Breast epithelium (tissue), 4 donors: ENCODE measurements around the gene CNR2. TPM values are rescaled to one million over a fixed set of nuclear protein-coding genes. Genes with fewer than 3 reads are reported as not detected.

ENCODE experiments used
- DNase-seq, 2 donors: peaks; one replicate each; pipeline ENCODE4 v3.0.0-alpha.2; 2019; ENCODE audit warnings: low spot score in 2 of 2
- H3K27ac ChIP-seq, 2 donors: fragments of 200-600 bp; sonication (generic) in 1 of 2; one replicate each; pipeline ENCODE4 v1.5.1; 2016 to 2019; ENCODE audit warnings: mild to moderate bottlenecking in 1 of 2
- H3K27me3 ChIP-seq, 2 donors: fragments of 200-600 bp; sonication (generic) in 1 of 2; one replicate each; pipeline versions ENCODE4 v1.5.1 to v1.6.0; 2017 to 2019; ENCODE audit warnings: control low read depth in 1 of 2, mild to moderate bottlenecking in 1 of 2
- H3K36me3 ChIP-seq: fragments of 200-600 bp; one replicate; pipeline ENCODE4 v1.5.1; 2019
- H3K4me1 ChIP-seq, 2 donors: fragments of 200-600 bp; sonication (generic); one replicate each; pipeline ENCODE4 v1.5.1; 2016 to 2019; ENCODE audit warnings: control low read depth in 1 of 2
- H3K4me3 ChIP-seq, 3 donors: fragments of 200-600 bp; sonication (generic); 1 replicate in 2 of 3; 2 replicates in 1 of 3; pipeline ENCODE4 v1.5.1; 2016 to 2019; ENCODE audit warnings: mild to moderate bottlenecking in 3 of 3, moderate library complexity in 2 of 3
- H3K9me3 ChIP-seq, 2 donors: fragments of 200-600 bp; sonication (generic) in 1 of 2; one replicate each; pipeline ENCODE4 v1.5.1; 2016 to 2019; ENCODE audit warnings: control low read depth in 1 of 2
- CTCF ChIP-seq, 3 donors: fragments of 450-650 bp; IDR thresholded peaks; one replicate each; pipeline ENCODE4 v1.5.1; 2016 to 2017; ENCODE audit warnings: antibody characterized with exemption in 3 of 3, mild to moderate bottlenecking in 3 of 3, moderate library complexity in 3 of 3
- POLR2A ChIP-seq: fragments of 450-650 bp; IDR thresholded peaks from one replicate; pipeline ENCODE4 v1.6.1; 2016; ENCODE audit warnings: antibody characterized with exemption, mild to moderate bottlenecking, moderate library complexity
- POLR2AphosphoS5 ChIP-seq, 3 donors: sonication (generic); formaldehyde crosslinking; IDR thresholded peaks; one replicate each; pipeline ENCODE4 v1.6.1; 2017; ENCODE audit warnings: antibody characterized with exemption in 3 of 3
- intact Hi-C: fragments of 100-400 bp; cut with DNase I; formaldehyde crosslinking; loops from one replicate; pipeline ENCODE4 v1.15.1; 2023; ENCODE audit warnings: low total_unique reads
- total RNA-seq, 3 donors: library from RNA; depleted of rRNA; stranded (reverse); fragments of >200 nt; gene quantifications; one replicate each; pipeline ENCODE4 v1.1.0, GENCODE V29; 2016

Gene CNR2
- total RNA-seq, 3 donors from 2014 or later: under 0.01 TPM; not detected in 2

GRCh38 chr1:23930861-23931490, 17.8 kb upstream of the CNR2 start:
- intact Hi-C loops: no loop called here
- peak overlapping the region in 2 of 3 donors; percentile 11 to 27 for H3K4me3 ChIP-seq

GRCh38 chr1:23930270-23930669, 17.1 kb upstream of the CNR2 start:
- TF ChIP-seq POLR2AphosphoS5 (IDR thresholded peaks at IDR 0.05): no peak
- TF ChIP-seq CTCF (IDR thresholded peaks at IDR 0.05): no peak
- TF ChIP-seq POLR2A: no peak
- H3K27me3 ChIP-seq: no peaks in the 10 kb centered on the region
- DNase-seq: no peak
- no peaks in the 10 kb centered on the region for H3K9me3 ChIP-seq
- H3K4me3 ChIP-seq: no peak overlapping the region
- intact Hi-C loops: no loop called here
- no peak overlapping the region for H3K27ac ChIP-seq
- H3K36me3 ChIP-seq: no peaks in the 10 kb centered on the region
- H3K4me1 ChIP-seq: no peaks in the 10 kb centered on the region

More at GRCh38 chr1:23930861-23931490, 17.8 kb upstream of the CNR2 start:
- H3K27ac ChIP-seq: peak overlapping the region; percentile 37 to 54
- no peak for DNase-seq
- no peaks in the 10 kb centered on the region for H3K27me3 ChIP-seq
- no peaks in the 10 kb centered on the region for H3K36me3 ChIP-seq
- no peaks in the 10 kb centered on the region for H3K4me1 ChIP-seq
- no peaks in the 10 kb centered on the region for H3K9me3 ChIP-seq
- no peak for TF ChIP-seq POLR2A
- no peak for TF ChIP-seq POLR2AphosphoS5 (IDR thresholded peaks at IDR 0.05)
- TF ChIP-seq CTCF (IDR thresholded peaks at IDR 0.05): no peak

- Histone ChIP-seq H3K4me3 (no peak overlapping the region), H3K27me3 (no peaks in the 10 kb centered on the region), H3K36me3 (no peaks in the 10 kb centered on the region), H3K9me3 (no peaks in the 10 kb centered on the region), H3K27ac (no peak overlapping the region), H3K4me1 (no peaks in the 10 kb centered on the region)
- DNase-seq: no peak
- TF ChIP-seq POLR2AphosphoS5 (IDR thresholded peaks at IDR 0.05): no peak
- no peak for TF ChIP-seq POLR2A
- TF ChIP-seq CTCF (IDR thresholded peaks at IDR 0.05): no peak
- intact Hi-C loops: no loop called here
Observed at GRCh38 chr1:23928789-23929188, 15.6 kb upstream of the CNR2 start.

GRCh38 chr1:23927097-23927496, 13.9 kb upstream of the CNR2 start:
- TF ChIP-seq POLR2AphosphoS5 (IDR thresholded peaks at IDR 0.05) (no peak), POLR2A (no peak), CTCF (IDR thresholded peaks at IDR 0.05) (no peak)

GRCh38 chr1:23925279-23925678, 12.1 kb upstream of the CNR2 start:
- Histone ChIP-seq H3K9me3 (no peaks in the 10 kb centered on the region), H3K27me3 (no peaks in the 10 kb centered on the region), H3K4me1 (no peaks in the 10 kb centered on the region), H3K27ac (no peak overlapping the region), H3K4me3 (no peak overlapping the region), H3K36me3 (no peaks in the 10 kb centered on the region)
- intact Hi-C loops: no loop called here
- DNase-seq: no peak
- TF ChIP-seq CTCF (IDR thresholded peaks at IDR 0.05) (no peak), POLR2AphosphoS5 (IDR thresholded peaks at IDR 0.05) (no peak), POLR2A (no peak)

More at GRCh38 chr1:23927097-23927496, 13.9 kb upstream of the CNR2 start:
- no peak for DNase-seq
- Histone ChIP-seq H3K27ac (no peak overlapping the region), H3K9me3 (no peaks in the 10 kb centered on the region), H3K4me1 (no peaks in the 10 kb centered on the region), H3K27me3 (no peaks in the 10 kb centered on the region), H3K4me3 (no peak overlapping the region), H3K36me3 (no peaks in the 10 kb centered on the region)
- intact Hi-C loops: no loop called here
